Kidney tubule cell (primary cell): ENCODE results near the gene RMI2.

ENCODE experiments used
- DNase-seq: peaks from one replicate; pipeline ENCODE4 v3.0.0-alpha.2; 2018; ENCODE audit warnings: low spot score

The RMI2 gene

GRCh38 chr16:11328172-11329070, 16.8 kb upstream of the RMI2 start:
- peak; percentile 92 for DNase-seq

- peak; percentile 57 for DNase-seq
Measured at GRCh38 chr16:11329071-11329491, 16.2 kb upstream of the RMI2 start.

DNA sequence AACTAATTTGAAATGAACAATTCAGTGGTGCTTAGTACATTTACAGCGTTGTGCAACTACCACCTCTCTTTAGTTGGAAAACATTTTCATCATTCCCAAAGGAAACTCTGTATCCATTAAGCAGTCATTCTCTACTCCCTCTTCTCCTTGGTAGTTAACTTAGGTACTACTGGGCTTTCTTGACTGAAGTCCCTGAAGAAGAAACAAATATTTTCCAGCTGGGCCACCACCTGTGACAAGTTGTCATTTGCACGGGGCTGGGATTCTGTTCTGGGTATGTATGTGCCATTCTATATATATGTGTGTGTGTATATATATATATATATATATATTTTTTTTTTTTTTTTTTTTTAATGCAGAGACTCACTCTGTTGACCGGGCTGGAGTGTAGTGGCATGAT, 15.4 kb upstream of the RMI2 start:
- DNase-seq: no peak

DNA sequence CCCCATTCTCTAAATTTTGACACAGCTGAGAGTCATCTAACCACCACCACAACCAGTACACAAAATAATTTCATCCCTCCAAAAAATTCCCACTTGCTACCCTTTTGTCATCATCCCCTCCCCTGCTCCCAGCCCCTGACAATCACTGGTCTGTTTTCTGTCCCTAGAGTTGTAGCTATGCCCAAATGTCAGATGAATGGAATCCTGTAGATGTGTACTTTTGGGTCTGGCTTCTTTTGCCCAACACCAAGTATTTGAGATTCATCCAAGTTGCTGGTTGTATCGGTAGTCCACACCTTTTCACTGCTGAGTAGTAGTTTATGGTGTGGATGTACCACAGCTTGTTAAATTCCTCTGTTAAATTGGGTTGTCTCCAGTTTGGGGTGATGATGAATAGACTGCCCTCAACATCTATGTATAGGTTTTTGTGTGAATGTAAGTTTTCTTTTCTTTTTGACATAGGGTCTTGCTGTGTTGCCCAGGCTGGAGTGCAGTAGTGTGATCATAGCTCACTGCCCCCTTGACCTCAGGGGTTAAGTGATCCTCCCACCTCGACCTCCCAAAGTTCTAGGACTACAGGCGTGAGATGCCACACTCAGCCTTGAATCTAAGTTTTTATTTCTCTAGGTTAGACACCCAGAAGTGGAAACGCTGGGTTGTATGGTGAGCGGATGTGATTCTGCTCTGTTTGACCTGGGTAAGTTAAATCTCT, 14.6 kb upstream of the RMI2 start:
- DNase-seq: no peak

DNA sequence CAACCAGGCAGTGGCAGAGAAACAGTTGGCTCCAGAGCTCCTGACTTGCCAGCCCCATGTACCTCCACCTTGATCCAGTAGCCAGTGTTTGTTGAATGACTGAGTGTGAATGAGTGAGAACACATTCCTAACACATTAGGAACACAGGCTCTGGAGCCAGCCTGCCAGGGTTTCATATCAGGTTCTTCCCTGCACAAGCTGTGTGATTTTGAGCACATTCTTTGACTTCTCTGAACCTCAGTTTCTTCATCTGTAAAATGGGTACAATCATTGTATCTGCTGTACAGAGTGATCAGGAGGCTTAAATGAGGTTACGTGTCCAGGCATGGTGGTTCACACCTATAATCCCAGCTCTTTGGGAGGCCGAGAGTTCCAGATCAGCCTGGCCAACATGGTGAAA, 13.3 kb upstream of the RMI2 start:
- no peak for DNase-seq

DNA sequence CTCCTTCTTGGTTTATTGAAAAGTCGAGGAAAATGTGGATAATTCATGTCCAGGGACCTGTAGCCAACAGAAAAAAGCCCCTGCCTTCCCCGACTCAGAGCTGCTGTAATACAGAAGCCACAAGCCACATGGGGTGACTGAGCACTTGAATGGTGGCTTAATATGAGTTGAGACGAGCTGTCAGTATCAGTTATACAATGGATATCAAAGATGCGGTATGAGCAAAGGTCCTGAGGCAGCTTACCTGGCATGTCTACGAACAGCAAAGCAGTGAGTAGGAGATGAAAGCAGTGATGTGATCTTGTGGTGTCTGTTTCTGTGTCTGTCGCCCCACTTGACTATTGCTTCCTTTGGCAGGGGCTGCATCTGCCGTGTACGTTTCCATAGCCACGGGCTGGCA, 12.2 kb upstream of the RMI2 start:
- DNase-seq: no peak

- DNase-seq: peak; percentile 84
Measured at GRCh38 chr16:11333702-11334101, 11.6 kb upstream of the RMI2 start.

- DNase-seq: no peak
Measured at GRCh38 chr16:11334831-11335404, 10.3 kb upstream of the RMI2 start.

DNA sequence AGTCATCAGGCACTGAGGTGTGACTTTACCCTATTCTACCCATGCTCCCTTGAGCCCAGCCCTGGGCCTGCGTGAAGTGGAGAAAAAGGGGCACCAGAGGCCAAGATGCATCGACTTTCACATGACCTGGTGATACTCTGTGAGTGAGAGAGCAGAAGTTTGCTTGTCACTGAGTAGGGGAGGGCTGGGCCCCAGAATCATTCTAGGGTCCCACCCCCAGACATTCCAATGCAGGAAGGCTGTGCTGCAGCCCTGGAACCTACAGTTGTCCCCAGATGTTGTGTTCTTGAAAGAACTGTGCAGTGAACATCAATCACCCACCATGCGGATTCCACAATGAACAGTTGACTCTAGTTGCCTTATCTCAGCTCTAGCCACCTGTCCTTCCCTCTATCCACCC, 6.2 kb upstream of the RMI2 start:
- DNase-seq: no peak

DNA sequence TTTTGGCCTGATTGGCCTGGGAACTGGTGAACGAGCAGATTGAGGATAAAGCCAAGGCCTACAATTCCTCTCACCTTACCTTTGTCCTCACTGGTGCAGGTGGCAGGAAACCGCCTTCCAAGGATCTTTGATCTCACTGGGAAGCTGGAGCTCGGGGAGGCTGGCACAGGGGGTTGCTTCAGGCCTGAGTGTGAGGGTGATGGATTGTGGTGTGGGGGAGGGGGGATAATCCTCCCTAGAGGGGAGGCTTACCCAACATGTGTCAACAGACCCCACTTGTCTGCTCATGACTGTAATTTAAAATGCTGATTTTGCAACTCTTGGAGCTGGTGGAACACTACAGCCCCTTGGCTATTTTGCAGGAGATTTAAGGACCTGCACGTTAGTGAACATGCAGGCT, 4.5 kb upstream of the RMI2 start:
- no peak for DNase-seq

GRCh38 chr16:11341371-11341770, 3.9 kb upstream of the RMI2 start:
- no peak for DNase-seq

- DNase-seq: peak; percentile 28
Measured at GRCh38 chr16:11342021-11342855, 3.0 kb upstream of the RMI2 start.

GRCh38 chr16:11346700-11347319, 1.6 kb downstream of the RMI2 start:
- no peak for DNase-seq

DNA sequence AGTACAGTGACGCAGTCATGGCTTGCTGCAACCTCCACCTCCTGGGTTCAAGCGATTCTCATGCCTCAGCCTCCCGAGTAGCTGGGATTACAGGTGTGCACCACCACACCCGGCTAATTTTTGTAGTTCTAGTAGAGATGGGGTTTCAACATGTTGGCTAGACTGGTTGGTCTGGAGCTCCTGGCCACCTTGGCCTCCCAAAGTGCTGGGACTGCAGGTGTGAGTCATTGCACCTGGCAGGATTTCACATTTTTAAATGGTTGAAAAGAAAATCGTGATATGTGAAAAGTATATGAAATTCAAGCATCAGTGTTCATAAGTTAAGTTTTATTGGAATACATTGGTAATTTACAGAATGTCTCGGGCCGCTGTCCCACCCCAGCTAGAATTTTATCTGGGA, 2.6 kb downstream of the RMI2 start:
- no peak for DNase-seq

DNA sequence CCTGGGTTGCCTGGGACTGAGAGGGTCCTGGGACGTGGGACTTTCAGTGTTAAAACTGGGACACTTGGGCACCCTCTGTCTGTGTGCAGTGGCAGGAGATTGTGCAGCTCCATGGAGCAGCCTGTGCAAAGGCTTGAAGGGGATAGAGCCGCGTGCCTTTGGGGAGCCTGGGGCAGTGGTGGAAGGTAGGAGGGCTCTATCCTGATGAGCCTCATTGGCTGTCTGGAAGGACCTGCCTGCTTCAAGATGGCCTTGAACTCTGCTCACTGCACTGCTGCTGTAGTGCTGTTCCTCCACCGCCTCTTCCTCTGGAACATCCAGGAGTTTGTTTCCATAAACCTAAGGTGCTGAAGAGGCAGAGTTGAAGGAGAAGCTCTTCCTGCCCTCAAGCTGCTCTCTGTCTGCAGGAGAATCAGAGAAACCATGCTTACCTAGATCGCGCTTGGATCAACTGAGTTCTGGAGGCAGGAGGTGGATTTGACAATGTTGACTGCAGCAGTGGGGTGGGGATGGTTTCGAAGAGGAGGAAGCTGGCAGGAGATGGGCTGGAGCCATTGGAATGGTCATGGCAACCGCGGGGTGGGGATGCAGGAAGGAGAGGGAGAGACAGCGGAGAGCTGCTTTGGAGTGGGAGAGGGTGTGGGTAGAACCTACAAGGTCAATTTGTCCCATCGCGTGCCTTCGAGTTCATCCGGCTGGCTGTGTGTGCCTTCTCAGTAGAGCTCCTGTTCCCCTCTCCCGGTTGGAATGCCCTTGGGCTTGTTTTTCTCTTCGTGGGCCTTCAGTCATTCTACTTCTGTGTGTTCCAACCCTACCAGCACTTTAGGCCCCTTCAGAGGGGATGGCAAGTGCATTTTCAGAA, 3.7 kb downstream of the RMI2 start:
- no peak for DNase-seq

DNA sequence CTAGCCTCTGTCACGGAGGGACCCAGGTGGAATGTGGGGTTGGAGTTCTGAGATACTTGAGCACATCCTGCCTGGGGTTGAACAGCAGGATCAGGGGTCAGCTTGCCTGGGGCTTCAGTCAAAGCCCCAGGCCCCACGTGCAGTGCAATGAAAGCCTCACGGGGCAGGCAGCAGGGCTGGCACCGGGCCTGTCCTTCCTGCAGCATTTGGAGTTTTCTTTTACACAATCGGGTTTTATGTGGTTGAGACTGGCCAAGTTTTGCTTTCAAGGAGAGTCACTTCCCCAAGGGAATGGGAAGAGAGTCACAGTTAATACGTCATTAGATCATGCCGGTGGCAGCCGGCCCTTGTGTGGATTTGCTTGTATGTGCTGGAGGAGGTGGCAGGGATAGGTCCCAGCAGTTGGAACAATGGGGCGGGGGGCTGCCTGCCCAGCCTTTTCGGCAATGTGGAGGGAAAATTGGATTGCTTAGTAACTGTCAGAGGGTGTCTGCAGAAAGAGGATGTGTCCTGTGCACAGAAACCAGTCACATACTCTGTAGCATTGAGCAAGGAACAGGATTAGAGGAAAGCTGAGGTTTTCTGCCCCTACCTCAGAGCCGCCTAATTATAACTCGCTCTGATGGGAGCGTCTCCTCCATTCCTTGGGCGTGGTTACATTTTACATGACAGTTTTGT, 4.5 kb downstream of the RMI2 start:
- DNase-seq: peak; percentile 43

GRCh38 chr16:11350519-11350918, 5.3 kb downstream of the RMI2 start:
- DNase-seq: no peak

GRCh38 chr16:11350921-11351335, 5.7 kb downstream of the RMI2 start:
- no peak for DNase-seq

DNA sequence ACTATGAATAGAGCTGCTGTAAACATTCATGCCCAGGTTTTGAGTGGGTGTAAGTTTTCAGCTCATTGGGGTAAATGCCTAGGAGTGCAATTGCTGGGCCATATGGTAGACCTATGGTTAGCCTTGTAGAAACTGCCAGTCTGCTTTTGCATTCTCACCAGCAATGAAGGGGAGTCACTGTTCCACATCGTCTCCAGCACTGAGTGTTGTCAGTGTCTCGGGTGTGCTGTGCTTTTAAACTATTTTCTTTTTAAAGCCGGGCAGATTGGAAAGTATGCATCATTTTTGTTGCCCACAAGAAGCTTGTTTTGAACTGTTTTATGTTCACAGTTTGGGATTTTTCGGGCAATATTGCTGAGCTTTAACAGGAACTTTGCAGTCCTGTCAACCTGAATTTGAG, 7.9 kb downstream of the RMI2 start:
- DNase-seq: no peak

GRCh38 chr16:11354407-11354732, 9.1 kb downstream of the RMI2 start:
- no peak for DNase-seq
